A549 (cell line): ENCODE data around the gene PTPRS. TPM values are rescaled to one million over a fixed set of nuclear protein-coding genes. Genes with fewer than 3 reads are reported as not detected.
"Not testable (repeated sequence)": the region's sequence is repeated elsewhere in the genome, so short reads cannot be mapped to it uniquely, and the experiment has no call there.

ENCODE experiments used
- ATAC-seq, 2 experiments: fragments of 200-7000 bp in 1 of 2; fragments of >200 bp in 1 of 2; cut with Nextera tagmentation in 1 of 2; cut with Tn5 transposase in 1 of 2; 3 replicates each; pipeline versions ENCODE4 v1.8.0 to v1.9.1; 2018 to 2020; ENCODE audit warnings: mild to moderate bottlenecking in 1 of 2, moderate library complexity in 1 of 2
- CTCF ChIA-PET: fragments of 300-600 bp; sonication (Branson Sonifier 250); formaldehyde crosslinking; extraction: SDS; loops from one replicate; lab custom pipeline; 2021; ENCODE audit warnings: antibody characterized with exemption, inconsistent platforms; lab: Yijun Ruan, JAX
- POLR2A ChIA-PET: fragments of 350-600 bp; formaldehyde crosslinking; extraction: SDS; loops from one replicate; lab custom pipeline; 2021; ENCODE audit warnings: antibody characterized with exemption, inconsistent platforms; lab: Yijun Ruan, JAX
- DNase-seq, 2 experiments: peaks; one replicate each; pipeline versions ENCODE4 v3.0.0 to v3.0.0-alpha.2; 2011 to 2016; ENCODE audit warnings: low read depth in 1 of 2, low spot score in 1 of 2
- FAIRE-seq: peaks from 2 replicates; lab custom pipeline; 2011; peaks lifted over from hg19 to GRCh38; lab: Jason Lieb, UNC
- H3K27ac ChIP-seq, 2 experiments: fragments of >200 bp; sonication (Bioruptor Twin); formaldehyde crosslinking; 3 replicates each; pipeline ENCODE4 v1.5.1; 2016 to 2017
- H3K4me1 ChIP-seq: fragments of >200 bp; sonication (Bioruptor Twin); formaldehyde crosslinking; 3 replicates; pipeline ENCODE4 v1.6.1; 2016
- H3K4me2 ChIP-seq: fragments of >200 bp; sonication (Bioruptor Twin); formaldehyde crosslinking; 3 replicates; pipeline ENCODE4 v1.6.1; 2016
- H3K4me3 ChIP-seq: fragments of >200 bp; sonication (Bioruptor Twin); formaldehyde crosslinking; 3 replicates; pipeline ENCODE4 v1.5.1; 2016
- H3K9me3 ChIP-seq: fragments of >200 bp; sonication (Bioruptor Twin); formaldehyde crosslinking; 3 replicates; pipeline ENCODE4 v1.6.1; 2016
- BHLHE40 ChIP-seq: IDR thresholded peaks from 2 replicates; pipeline ENCODE4 v1.6.1; 2012; ENCODE audit warnings: low read depth, low read length, inconsistent platforms
- CBX8 ChIP-seq: fragments of 200-600 bp; sonication (generic); IDR thresholded peaks from 2 replicates; pipeline ENCODE4 v1.6.1; 2016
- CHD4 ChIP-seq: fragments of 200-600 bp; sonication (generic); IDR thresholded peaks from 2 replicates; pipeline ENCODE4 v1.6.1; 2016; ENCODE audit warnings: antibody characterized with exemption, mild to moderate bottlenecking, borderline replicate concordance
- EP300 ChIP-seq, 2 experiments: fragments of >200 bp; sonication (Bioruptor Twin); formaldehyde crosslinking; IDR thresholded peaks; 2 replicates in 1 of 2; 3 replicates in 1 of 2; pipeline ENCODE4 v1.6.1; 2016 to 2017
- ESRRA ChIP-seq: fragments of 150-350 bp; IDR thresholded peaks from 2 replicates; pipeline ENCODE4 v1.6.1; 2014; ENCODE audit warnings: mild to moderate bottlenecking, low read length, borderline replicate concordance
- FOSL2 ChIP-seq, 2 experiments: fragments of 450-650 bp in 1 of 2; fragments of >200 bp in 1 of 2; sonication (Bioruptor Twin) in 1 of 2; formaldehyde crosslinking; IDR thresholded peaks; 2 replicates each; pipeline versions ENCODE4 v1.5.0 to v1.6.1; 2016 to 2020; ENCODE audit warnings: mild to moderate bottlenecking in 1 of 2, moderate library complexity in 1 of 2
- GATA3 ChIP-seq: IDR thresholded peaks from 2 replicates; pipeline ENCODE4 v1.6.1; 2012; ENCODE audit warnings: borderline replicate concordance
- HEYL ChIP-seq: fragments of 250-450 bp; sonication (Bioruptor Pico); IDR thresholded peaks from 2 replicates; pipeline ENCODE4 v1.8.0; 2021; ENCODE audit warnings: mild to moderate bottlenecking, moderate library complexity
- KDM1A ChIP-seq: fragments of 200-600 bp; sonication (generic); IDR thresholded peaks from 2 replicates; pipeline ENCODE4 v1.6.1; 2016; ENCODE audit warnings: low read depth, mild to moderate bottlenecking
- MAZ ChIP-seq: fragments of 150-350 bp; IDR thresholded peaks from 2 replicates; pipeline ENCODE4 v1.6.1; 2014; ENCODE audit warnings: antibody characterized with exemption, low read depth, low read length, borderline replicate concordance
- PHF8 ChIP-seq: fragments of 200-600 bp; sonication (generic); IDR thresholded peaks from 2 replicates; pipeline ENCODE4 v1.6.1; 2016; ENCODE audit warnings: low read depth, mild to moderate bottlenecking, antibody characterized with exemption, moderate library complexity, borderline replicate concordance
- POLR2A ChIP-seq: IDR thresholded peaks from 2 replicates; pipeline ENCODE4 v1.6.1; 2012; ENCODE audit warnings: mild to moderate bottlenecking, low read length
- POLR2AphosphoS2 ChIP-seq: conservative IDR thresholded peaks from 2 replicates; pipeline ENCODE4 v1.6.1; 2012; ENCODE audit warnings: low read length, improper control_type of control experiment, inconsistent platforms
- RARB ChIP-seq: fragments of 250-450 bp; sonication (Bioruptor Pico); IDR thresholded peaks from 2 replicates; pipeline ENCODE4 v1.8.0; 2021; ENCODE audit warnings: mild to moderate bottlenecking, moderate library complexity
- RCOR1 ChIP-seq: fragments of 150-350 bp; IDR thresholded peaks from 2 replicates; pipeline ENCODE4 v1.6.1; 2014; ENCODE audit warnings: antibody characterized with exemption, low read length, low read depth
- RNF2 ChIP-seq: fragments of 200-600 bp; sonication (generic); IDR thresholded peaks from 2 replicates; pipeline ENCODE4 v1.6.1; 2016; ENCODE audit warnings: low read depth, mild to moderate bottlenecking, antibody characterized with exemption, moderate library complexity, borderline replicate concordance
- TFCP2L1 ChIP-seq: fragments of 250-450 bp; sonication (Bioruptor Pico); IDR thresholded peaks from 2 replicates; pipeline ENCODE4 v1.5.0; 2021; ENCODE audit warnings: mild to moderate bottlenecking
- ZFP36 ChIP-seq: fragments of 450-650 bp; IDR thresholded peaks from 2 replicates; pipeline ENCODE4 v1.6.1; 2014; ENCODE audit warnings: borderline replicate concordance; ENCODE audit not compliant: partially characterized antibody
- WGBS: methylation state at CpG from one replicate; pipeline ENCODE4 v1.1.6; 2017; ENCODE audit errors: missing lambda C conversion rate; 5-methylcytosine and 5-hydroxymethylcytosine counted together
- polyA plus RNA-seq, 4 experiments: library from polyadenylated mRNA; depleted of rRNA in 3 of 4; stranded (reverse); fragments of >200 nt; fragmentation: RNase III in 1 of 4; extraction: RNeasy Plus Mini Kit Qiagen cat#74134 plus additional on column Dnase treatment in 1 of 4; gene quantifications; 2 replicates in 3 of 4; 3 replicates in 1 of 4; pipeline ENCODE4 v1.2.3, GENCODE V29; 2011 to 2017
- TF ChIP-seq, protein P1 (sequence below): fragments of 250-450 bp; sonication (Bioruptor Pico); IDR thresholded peaks from 2 replicates; pipeline ENCODE4 v1.5.0; 2021; ENCODE audit warnings: mild to moderate bottlenecking, moderate library complexity, borderline replicate concordance
- TF ChIP-seq, protein P2 (sequence below): fragments of 200-600 bp; sonication (generic); IDR thresholded peaks from 2 replicates; pipeline ENCODE4 v1.6.1; 2016; ENCODE audit warnings: antibody characterized with exemption, mild to moderate bottlenecking, moderate library complexity
- TF ChIP-seq, protein P3 (sequence below): fragments of >200 bp; sonication (Bioruptor Twin); formaldehyde crosslinking; IDR thresholded peaks from 2 replicates; pipeline ENCODE4 v1.6.1; 2016
- TF ChIP-seq, protein P4 (sequence below): fragments of >200 bp; sonication (Bioruptor Twin); formaldehyde crosslinking; IDR thresholded peaks from 3 replicates; pipeline ENCODE4 v1.6.1; 2016
- TF ChIP-seq, protein P5 (sequence below): fragments of >200 bp; sonication (Bioruptor Twin); formaldehyde crosslinking; IDR thresholded peaks from 3 replicates; pipeline ENCODE4 v1.5.1; 2016
- TF ChIP-seq, protein P6 (sequence below): fragments of 150-350 bp; IDR thresholded peaks from 2 replicates; pipeline ENCODE4 v1.6.1; 2014; ENCODE audit warnings: low read depth, mild to moderate bottlenecking, low read length

The PTPRS gene
- polyA plus RNA-seq, 2 of the 4 experiments (the other 2 are of a cell fraction) = 22.3 to 44.7 TPM

DNA sequence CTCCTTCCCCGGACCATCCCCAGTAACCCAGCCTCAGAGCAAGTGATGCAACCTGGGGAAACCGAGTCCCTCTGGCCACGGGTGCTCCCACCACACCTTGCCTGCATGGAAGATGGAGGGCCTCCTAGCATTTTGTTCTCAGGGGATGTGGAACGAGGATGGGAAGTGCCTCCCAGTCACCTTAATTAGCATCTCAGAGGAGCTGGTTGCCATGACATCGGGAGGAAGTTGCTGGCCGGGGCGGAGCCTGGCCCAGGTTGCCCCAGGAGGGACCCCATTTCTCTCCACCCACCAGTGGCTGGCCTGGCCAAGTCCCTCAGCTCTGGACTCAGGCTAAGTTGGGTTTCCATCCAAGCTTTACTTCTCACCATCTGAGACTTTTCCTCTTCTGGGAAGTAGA is 24.1 kb upstream of the PTPRS start:
- TF ChIP-seq HEYL (no peak), MAZ (no peak), PHF8 (no peak), TFCP2L1 (CRISPR knock-in tag) (no peak), ESRRA (no peak), KDM1A (no peak), FOSL2 (IDR thresholded peaks at IDR 0.05) (no peak), FOSL2 (CRISPR knock-in tag; IDR thresholded peaks at IDR 0.05) (no peak), RNF2 (no peak), BHLHE40 (no peak), ZFP36 (no peak), POLR2AphosphoS2 (no peak), CBX8 (no peak), RARB (CRISPR knock-in tag) (no peak)
- TF ChIP-seq, protein P1, sequence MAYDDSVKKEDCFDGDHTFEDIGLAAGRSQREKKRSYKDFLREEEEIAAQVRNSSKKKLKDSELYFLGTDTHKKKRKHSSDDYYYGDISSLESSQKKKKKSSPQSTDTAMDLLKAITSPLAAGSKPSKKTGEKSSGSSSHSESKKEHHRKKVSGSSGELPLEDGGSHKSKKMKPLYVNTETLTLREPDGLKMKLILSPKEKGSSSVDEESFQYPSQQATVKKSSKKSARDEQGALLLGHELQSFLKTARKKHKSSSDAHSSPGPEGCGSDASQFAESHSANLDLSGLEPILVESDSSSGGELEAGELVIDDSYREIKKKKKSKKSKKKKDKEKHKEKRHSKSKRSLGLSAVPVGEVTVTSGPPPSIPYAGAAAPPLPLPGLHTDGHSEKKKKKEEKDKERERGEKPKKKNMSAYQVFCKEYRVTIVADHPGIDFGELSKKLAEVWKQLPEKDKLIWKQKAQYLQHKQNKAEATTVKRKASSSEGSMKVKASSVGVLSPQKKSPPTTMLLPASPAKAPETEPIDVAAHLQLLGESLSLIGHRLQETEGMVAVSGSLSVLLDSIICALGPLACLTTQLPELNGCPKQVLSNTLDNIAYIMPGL = no peak
- TF ChIP-seq, protein P2, sequence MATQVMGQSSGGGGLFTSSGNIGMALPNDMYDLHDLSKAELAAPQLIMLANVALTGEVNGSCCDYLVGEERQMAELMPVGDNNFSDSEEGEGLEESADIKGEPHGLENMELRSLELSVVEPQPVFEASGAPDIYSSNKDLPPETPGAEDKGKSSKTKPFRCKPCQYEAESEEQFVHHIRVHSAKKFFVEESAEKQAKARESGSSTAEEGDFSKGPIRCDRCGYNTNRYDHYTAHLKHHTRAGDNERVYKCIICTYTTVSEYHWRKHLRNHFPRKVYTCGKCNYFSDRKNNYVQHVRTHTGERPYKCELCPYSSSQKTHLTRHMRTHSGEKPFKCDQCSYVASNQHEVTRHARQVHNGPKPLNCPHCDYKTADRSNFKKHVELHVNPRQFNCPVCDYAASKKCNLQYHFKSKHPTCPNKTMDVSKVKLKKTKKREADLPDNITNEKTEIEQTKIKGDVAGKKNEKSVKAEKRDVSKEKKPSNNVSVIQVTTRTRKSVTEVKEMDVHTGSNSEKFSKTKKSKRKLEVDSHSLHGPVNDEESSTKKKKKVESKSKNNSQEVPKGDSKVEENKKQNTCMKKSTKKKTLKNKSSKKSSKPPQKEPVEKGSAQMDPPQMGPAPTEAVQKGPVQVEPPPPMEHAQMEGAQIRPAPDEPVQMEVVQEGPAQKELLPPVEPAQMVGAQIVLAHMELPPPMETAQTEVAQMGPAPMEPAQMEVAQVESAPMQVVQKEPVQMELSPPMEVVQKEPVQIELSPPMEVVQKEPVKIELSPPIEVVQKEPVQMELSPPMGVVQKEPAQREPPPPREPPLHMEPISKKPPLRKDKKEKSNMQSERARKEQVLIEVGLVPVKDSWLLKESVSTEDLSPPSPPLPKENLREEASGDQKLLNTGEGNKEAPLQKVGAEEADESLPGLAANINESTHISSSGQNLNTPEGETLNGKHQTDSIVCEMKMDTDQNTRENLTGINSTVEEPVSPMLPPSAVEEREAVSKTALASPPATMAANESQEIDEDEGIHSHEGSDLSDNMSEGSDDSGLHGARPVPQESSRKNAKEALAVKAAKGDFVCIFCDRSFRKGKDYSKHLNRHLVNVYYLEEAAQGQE = no peak
- no peak for DNase-seq
- H3K27ac ChIP-seq = no peak overlapping the region
- 39% methylated on average over 4 of the region's 7 CpGs for WGBS
- CTCF ChIA-PET = interaction anchor here (0.6 to 1.4 kb wide), 3 partner anchors 11 to 13 kb away, joined by 3 to 7 read pairs (median 3); no protein-coding TSS in a partner anchor
- POLR2A ChIA-PET = interaction anchor here (0.8 kb wide), 1 partner anchor 60 kb away, joined by 7 read pairs; no protein-coding TSS in a partner anchor
- 0 out of 6 replicates have a peak, but pooled peaks of 1 of the 2 experiments have one; percentile 24 for ATAC-seq
- no peak overlapping the region for H3K4me2 ChIP-seq
- H3K4me3 ChIP-seq = no peak overlapping the region
- H3K4me1 ChIP-seq = 0 out of 3 replicates have a peak, but pooled peaks cover 3% of the 10 kb centered on the region
- no peaks in the 10 kb centered on the region for H3K9me3 ChIP-seq
- FAIRE-seq = no peak

DNA sequence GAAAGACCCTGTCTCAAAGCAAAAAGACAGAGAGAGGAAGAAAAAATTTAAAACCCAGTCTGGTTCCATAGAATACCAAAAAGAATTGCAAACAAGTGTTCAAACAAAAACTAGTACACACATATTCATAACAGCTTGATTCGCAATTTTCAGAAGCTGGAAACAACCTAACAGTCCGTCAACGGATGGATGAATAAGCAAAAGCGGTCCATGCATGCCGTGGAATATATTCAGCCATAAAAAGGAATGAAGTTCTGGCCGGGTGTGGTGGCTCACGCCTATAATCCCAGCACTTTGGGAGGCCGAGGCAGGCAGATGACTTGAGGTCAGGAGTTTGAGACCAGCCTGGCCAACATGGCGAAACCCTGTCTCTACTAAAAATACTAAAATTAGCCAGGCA is 21.2 kb upstream of the PTPRS start:
- CTCF ChIA-PET, POLR2A ChIA-PET, DNase-seq, H3K4me1 ChIP-seq, H3K9me3 ChIP-seq, H3K4me3 ChIP-seq, H3K27ac ChIP-seq, H3K4me2 ChIP-seq, FAIRE-seq, ATAC-seq: not testable (repeated sequence)
- WGBS = 62% methylated on average over 9 of the region's 9 CpGs

DNA sequence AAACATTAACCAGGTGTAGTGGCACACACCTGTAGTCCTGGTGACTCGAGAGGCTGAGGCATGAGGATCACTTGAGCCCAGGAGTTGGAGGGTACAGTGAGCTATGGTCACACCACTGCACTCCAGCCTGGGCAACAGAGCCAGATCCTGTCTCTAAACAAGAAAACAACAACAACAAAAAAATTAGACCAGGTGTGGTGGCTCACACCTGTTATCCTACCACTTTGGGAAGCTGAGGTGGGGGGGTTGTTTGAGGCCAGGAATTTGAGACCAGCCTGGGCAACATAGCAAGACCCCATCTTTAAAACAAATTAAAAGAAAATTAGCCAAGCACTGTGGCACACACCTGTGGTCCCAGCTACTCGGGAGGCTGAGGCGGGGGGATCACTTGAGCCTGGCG is 20.8 kb upstream of the PTPRS start:
- no peak overlapping the region for H3K4me2 ChIP-seq
- no peak overlapping the region for H3K27ac ChIP-seq
- POLR2A ChIA-PET = no interaction called here
- H3K4me1 ChIP-seq = 0 out of 3 replicates have a peak, but pooled peaks cover 3% of the 10 kb centered on the region
- FAIRE-seq (no peak), ATAC-seq (no peak), DNase-seq (no peak)
- WGBS = 61% methylated on average over 4 of the region's 4 CpGs
- CTCF ChIA-PET = no interaction called here
- no peak overlapping the region for H3K4me3 ChIP-seq
- H3K9me3 ChIP-seq = no peaks in the 10 kb centered on the region
- no peak for TF ChIP-seq RCOR1
- TF ChIP-seq, protein P3, sequence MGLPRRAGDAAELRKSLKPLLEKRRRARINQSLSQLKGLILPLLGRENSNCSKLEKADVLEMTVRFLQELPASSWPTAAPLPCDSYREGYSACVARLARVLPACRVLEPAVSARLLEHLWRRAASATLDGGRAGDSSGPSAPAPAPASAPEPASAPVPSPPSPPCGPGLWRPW = no peak
- TF ChIP-seq, protein P4, sequence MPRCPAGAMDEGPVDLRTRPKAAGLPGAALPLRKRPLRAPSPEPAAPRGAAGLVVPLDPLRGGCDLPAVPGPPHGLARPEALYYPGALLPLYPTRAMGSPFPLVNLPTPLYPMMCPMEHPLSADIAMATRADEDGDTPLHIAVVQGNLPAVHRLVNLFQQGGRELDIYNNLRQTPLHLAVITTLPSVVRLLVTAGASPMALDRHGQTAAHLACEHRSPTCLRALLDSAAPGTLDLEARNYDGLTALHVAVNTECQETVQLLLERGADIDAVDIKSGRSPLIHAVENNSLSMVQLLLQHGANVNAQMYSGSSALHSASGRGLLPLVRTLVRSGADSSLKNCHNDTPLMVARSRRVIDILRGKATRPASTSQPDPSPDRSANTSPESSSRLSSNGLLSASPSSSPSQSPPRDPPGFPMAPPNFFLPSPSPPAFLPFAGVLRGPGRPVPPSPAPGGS = no peak
- TF ChIP-seq ZFP36 = no peak
- TF ChIP-seq EP300 (IDR thresholded peaks at IDR 0.05) = no peak
- TF ChIP-seq, protein P5, sequence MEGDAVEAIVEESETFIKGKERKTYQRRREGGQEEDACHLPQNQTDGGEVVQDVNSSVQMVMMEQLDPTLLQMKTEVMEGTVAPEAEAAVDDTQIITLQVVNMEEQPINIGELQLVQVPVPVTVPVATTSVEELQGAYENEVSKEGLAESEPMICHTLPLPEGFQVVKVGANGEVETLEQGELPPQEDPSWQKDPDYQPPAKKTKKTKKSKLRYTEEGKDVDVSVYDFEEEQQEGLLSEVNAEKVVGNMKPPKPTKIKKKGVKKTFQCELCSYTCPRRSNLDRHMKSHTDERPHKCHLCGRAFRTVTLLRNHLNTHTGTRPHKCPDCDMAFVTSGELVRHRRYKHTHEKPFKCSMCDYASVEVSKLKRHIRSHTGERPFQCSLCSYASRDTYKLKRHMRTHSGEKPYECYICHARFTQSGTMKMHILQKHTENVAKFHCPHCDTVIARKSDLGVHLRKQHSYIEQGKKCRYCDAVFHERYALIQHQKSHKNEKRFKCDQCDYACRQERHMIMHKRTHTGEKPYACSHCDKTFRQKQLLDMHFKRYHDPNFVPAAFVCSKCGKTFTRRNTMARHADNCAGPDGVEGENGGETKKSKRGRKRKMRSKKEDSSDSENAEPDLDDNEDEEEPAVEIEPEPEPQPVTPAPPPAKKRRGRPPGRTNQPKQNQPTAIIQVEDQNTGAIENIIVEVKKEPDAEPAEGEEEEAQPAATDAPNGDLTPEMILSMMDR = no peak
- TF ChIP-seq GATA3 = no peak
- no peak for TF ChIP-seq CBX8
- no peak for TF ChIP-seq HEYL
- TF ChIP-seq POLR2A = no peak
- TF ChIP-seq CHD4 = no peak
- TF ChIP-seq, protein P6, sequence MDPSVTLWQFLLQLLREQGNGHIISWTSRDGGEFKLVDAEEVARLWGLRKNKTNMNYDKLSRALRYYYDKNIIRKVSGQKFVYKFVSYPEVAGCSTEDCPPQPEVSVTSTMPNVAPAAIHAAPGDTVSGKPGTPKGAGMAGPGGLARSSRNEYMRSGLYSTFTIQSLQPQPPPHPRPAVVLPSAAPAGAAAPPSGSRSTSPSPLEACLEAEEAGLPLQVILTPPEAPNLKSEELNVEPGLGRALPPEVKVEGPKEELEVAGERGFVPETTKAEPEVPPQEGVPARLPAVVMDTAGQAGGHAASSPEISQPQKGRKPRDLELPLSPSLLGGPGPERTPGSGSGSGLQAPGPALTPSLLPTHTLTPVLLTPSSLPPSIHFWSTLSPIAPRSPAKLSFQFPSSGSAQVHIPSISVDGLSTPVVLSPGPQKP = no peak
